Measurements from ENCODE around the gene DYNLT1.
"Not testable (repeated sequence)": the region's sequence is repeated elsewhere in the genome, so short reads cannot be mapped to it uniquely, and the experiment has no call there.

Gene DYNLT1

GRCh38 chr6:158643836-158644230 is 710 bp downstream of the DYNLT1 start:
- no peak for DNase-seq (ENCODE audit: low read depth in 1 of 2, low spot score in 1 of 2)

DNA sequence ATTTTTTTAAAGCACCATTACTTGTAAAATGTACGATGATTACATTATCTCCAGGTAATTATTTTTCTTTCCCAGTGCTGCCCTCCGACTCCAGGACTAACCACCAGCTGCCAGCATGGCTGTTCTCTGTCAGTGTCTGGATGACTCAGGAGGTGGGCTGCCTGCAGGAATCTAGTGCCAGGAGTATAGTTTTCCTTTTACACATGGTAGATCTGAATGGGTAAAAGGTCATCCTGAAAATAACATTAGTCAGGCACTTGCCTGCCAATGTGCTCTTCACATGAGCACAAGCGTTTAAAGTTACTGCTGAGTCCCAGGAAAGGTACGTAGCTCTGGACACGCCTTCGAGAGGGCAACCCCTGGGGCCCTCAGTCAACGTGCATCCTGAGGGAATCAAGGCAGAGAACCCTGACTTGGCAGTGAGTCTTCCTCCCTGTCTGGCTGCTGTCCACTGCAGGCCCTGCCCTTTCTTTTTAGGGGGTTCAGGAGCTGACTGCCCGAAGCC is 2.4 kb downstream of the DYNLT1 start:
- TF ChIP-seq JUND (IDR thresholded peaks at IDR 0.05; ENCODE audit: low read depth), result no peak
- in situ Hi-C loops (cut with HindIII; ENCODE audit: low pct_unique_long_range_greater_than_20kb, low sequenced_read_pairs), result no loop called here
- DNase-seq (ENCODE audit: low read depth in 1 of 2, low spot score in 1 of 2), result no peak

More at GRCh38 chr6:158643836-158644230, 710 bp downstream of the DYNLT1 start:
- in situ Hi-C loops (cut with HindIII; ENCODE audit: low pct_unique_long_range_greater_than_20kb, low sequenced_read_pairs), result no loop called here
- no peak for TF ChIP-seq JUND (IDR thresholded peaks at IDR 0.05; ENCODE audit: low read depth)

DNA sequence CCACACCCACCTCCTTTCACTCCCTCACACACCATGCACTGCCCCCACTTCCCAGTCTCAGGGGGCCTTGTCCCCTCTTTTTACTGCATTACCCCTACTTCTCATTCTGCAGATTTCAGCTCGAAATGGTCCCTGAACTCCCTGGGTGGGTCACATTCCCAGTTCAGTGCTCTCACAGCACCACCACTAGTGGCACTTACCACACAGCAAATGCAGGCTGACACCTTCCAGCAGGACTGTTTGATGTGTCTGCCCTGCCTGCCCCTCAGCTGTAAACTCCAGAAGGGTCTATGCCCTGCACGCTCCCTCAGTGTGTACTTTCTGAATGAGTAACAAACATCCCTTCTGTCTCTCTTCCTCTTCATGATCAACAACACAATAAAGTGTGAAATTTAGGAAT is 4.0 kb downstream of the DYNLT1 start:
- in situ Hi-C loops (cut with HindIII; ENCODE audit: low pct_unique_long_range_greater_than_20kb, low sequenced_read_pairs), result no loop called here
- no peak for TF ChIP-seq JUND (IDR thresholded peaks at IDR 0.05; ENCODE audit: low read depth)
- no peak for DNase-seq (ENCODE audit: low read depth in 1 of 2, low spot score in 1 of 2)

GRCh38 chr6:158639056-158639455 is 5.5 kb downstream of the DYNLT1 start:
- in situ Hi-C loops (cut with HindIII; ENCODE audit: low pct_unique_long_range_greater_than_20kb, low sequenced_read_pairs), result no loop called here

DNA sequence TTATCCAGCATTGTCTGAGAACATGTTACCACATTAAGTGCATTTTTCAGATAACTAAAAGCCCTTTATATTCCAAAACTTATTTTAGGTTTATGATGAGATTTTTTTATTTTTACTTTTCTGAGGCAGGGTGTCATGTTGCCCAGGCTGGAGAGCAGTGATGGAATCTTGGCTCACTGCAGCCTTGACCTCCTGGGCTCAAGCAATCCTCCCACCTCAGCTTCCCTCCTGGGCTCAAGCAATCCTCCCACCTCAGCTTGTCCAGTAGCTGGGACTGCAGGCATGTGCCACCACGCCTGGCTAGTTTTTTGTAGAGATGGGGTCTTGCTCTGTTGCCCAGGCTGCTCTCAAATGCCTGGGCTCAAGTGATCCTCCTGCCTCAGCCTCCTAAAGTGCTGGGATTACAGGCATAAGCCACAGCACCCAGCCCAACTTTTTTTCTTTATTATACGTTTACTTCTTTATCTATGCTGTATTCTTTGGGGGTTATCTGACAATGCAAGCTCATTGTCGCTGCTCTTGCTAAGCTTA is 6.2 kb downstream of the DYNLT1 start:
- in situ Hi-C loops (cut with HindIII; ENCODE audit: low pct_unique_long_range_greater_than_20kb, low sequenced_read_pairs), result no loop called here
- DNase-seq (ENCODE audit: low read depth in 1 of 2, low spot score in 1 of 2), result no peak
- no peak for TF ChIP-seq JUND (IDR thresholded peaks at IDR 0.05; ENCODE audit: low read depth)

More at GRCh38 chr6:158639056-158639455, 5.5 kb downstream of the DYNLT1 start:
- TF ChIP-seq JUND (IDR thresholded peaks at IDR 0.05; ENCODE audit: low read depth), result no peak
- DNase-seq (ENCODE audit: low read depth in 1 of 2, low spot score in 1 of 2), result no peak

- in situ Hi-C loops (cut with HindIII; ENCODE audit: low pct_unique_long_range_greater_than_20kb, low sequenced_read_pairs), result no loop called here
- no peak for TF ChIP-seq JUND (IDR thresholded peaks at IDR 0.05; ENCODE audit: low read depth)
- DNase-seq (ENCODE audit: low read depth in 1 of 2, low spot score in 1 of 2), result no peak
These were observed 7.8 kb downstream of the DYNLT1 start for GRCh38 chr6:158636778-158637177.

- no peak for DNase-seq (ENCODE audit: low read depth in 1 of 2, low spot score in 1 of 2)
- no peak for TF ChIP-seq JUND (IDR thresholded peaks at IDR 0.05; ENCODE audit: low read depth)
- in situ Hi-C loops (cut with HindIII; ENCODE audit: low pct_unique_long_range_greater_than_20kb, low sequenced_read_pairs), result no loop called here
These were observed 9.0 kb downstream of the DYNLT1 start for GRCh38 chr6:158635427-158636073.

DNA sequence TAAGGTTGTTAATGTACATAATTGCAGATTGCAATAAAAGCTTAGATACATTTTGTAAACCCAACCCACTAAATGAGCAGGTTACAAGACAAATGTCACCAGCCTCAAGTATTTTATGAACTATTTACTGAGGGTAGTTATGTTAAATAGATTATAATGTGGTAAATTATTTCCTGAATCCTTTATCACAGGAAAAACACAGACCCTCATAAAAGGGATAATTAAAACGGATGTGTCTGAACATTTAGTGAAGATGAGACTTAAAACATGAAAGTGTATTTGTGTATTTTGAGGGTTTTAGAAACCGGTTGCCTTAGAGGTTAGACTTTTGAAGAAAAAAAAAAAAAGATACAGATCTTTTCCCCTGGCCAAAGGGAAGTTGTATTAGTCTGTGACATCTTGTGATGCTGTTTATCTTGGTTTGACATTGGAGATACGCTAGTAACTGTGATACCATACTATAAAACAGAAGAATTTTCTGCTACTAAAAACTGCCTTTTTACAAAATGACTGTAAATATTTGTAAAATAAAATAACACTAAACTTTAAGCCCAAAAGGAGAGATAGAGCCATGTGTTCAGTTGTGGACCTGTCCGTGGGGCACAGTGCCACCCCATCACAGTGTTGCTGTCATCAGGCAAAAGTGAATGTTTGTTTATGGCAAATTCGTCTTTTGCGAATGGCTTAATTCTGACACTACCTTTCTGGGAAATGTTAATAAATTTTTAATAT is 9.7 kb downstream of the DYNLT1 start:
- in situ Hi-C loops (cut with HindIII; ENCODE audit: low pct_unique_long_range_greater_than_20kb, low sequenced_read_pairs), result no loop called here
- TF ChIP-seq JUND (IDR thresholded peaks at IDR 0.05; ENCODE audit: low read depth), result no peak
- DNase-seq (ENCODE audit: low read depth in 1 of 2, low spot score in 1 of 2), result no peak

GRCh38 chr6:158633127-158633526 is 11.4 kb downstream of the DYNLT1 start:
- DNase-seq (ENCODE audit: low read depth in 1 of 2, low spot score in 1 of 2), result no peak
- in situ Hi-C loops (cut with HindIII; ENCODE audit: low pct_unique_long_range_greater_than_20kb, low sequenced_read_pairs), result no loop called here
- no peak for TF ChIP-seq JUND (IDR thresholded peaks at IDR 0.05; ENCODE audit: low read depth)

- in situ Hi-C loops (cut with HindIII; ENCODE audit: low pct_unique_long_range_greater_than_20kb, low sequenced_read_pairs); DNase-seq (ENCODE audit: low read depth in 1 of 2, low spot score in 1 of 2): not testable (repeated sequence)
These were observed 11.9 kb downstream of the DYNLT1 start for GRCh38 chr6:158632538-158633119.

GRCh38 chr6:158631678-158632537 is 12.6 kb downstream of the DYNLT1 start:
- TF ChIP-seq JUND (IDR thresholded peaks at IDR 0.05; ENCODE audit: low read depth), result no peak
- DNase-seq (ENCODE audit: low read depth in 1 of 2, low spot score in 1 of 2), result no peak
- in situ Hi-C loops (cut with HindIII; ENCODE audit: low pct_unique_long_range_greater_than_20kb, low sequenced_read_pairs), result no loop called here

DNA sequence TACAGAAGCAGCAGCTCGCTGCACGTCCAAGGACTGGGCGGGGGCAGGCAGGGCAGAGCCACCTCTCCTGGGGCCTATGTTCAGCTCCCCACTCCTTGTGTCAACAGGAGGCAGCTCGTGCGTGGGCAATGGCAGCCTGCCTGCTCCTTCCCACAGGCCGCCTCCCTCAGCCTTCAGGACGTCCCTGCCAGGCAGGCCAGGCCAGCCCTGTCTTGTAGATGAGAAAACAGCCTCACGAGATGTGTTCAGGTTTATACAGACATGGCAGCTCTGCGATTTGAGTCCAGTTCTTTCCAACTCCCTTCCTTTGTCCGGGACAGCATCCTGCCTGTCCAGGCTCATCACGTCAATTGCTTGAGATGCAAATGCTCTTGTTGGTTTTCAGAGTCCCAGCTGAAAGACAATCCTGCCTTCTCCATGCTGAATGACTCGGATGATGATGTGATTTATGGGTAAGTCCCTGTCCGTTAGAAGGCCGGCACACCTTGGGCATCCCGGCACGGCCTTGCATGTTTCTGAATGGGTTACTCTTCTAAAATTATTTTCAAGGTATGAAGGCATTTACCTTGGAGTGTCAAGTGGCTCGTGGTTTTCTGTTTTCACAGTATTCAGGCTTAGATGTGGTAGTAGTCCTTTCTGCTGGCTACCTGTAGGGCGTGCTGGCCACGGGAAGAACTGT is 13.5 kb downstream of the DYNLT1 start:
- in situ Hi-C loops (cut with HindIII; ENCODE audit: low pct_unique_long_range_greater_than_20kb, low sequenced_read_pairs), result no loop called here
- TF ChIP-seq JUND (IDR thresholded peaks at IDR 0.05; ENCODE audit: low read depth), result no peak
- DNase-seq (ENCODE audit: low read depth in 1 of 2, low spot score in 1 of 2), result no peak

Measured in T47D (cell line).